ENCODE measurements around the gene INSM1. TPM values are rescaled to one million over a fixed set of nuclear protein-coding genes. Genes with fewer than 3 reads are reported as not detected.

INSM1 gene
- total RNA-seq, 1 experiment from 2014 or later, result 3.3 TPM

DNA sequence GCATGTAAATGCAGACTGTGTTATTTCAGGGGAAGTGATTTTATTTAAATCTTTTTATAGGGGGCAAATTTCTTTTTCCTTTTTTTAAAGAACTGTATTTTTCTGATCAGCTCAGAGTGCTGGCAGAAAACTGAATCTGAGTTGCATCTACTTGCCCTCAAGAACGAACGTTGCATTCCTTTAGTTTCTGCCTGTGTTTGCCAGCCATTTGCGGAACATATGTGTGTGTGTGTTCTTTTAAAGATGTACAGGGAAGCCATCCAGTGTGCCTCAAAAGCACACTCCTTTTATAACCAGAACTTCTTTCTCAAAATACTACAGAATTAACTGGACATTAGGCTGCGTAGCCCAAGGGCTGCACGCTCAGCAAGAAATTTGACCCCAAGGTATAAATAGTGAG is 25.8 kb upstream of the INSM1 start (continued):
- TF ChIP-seq, protein P1, sequence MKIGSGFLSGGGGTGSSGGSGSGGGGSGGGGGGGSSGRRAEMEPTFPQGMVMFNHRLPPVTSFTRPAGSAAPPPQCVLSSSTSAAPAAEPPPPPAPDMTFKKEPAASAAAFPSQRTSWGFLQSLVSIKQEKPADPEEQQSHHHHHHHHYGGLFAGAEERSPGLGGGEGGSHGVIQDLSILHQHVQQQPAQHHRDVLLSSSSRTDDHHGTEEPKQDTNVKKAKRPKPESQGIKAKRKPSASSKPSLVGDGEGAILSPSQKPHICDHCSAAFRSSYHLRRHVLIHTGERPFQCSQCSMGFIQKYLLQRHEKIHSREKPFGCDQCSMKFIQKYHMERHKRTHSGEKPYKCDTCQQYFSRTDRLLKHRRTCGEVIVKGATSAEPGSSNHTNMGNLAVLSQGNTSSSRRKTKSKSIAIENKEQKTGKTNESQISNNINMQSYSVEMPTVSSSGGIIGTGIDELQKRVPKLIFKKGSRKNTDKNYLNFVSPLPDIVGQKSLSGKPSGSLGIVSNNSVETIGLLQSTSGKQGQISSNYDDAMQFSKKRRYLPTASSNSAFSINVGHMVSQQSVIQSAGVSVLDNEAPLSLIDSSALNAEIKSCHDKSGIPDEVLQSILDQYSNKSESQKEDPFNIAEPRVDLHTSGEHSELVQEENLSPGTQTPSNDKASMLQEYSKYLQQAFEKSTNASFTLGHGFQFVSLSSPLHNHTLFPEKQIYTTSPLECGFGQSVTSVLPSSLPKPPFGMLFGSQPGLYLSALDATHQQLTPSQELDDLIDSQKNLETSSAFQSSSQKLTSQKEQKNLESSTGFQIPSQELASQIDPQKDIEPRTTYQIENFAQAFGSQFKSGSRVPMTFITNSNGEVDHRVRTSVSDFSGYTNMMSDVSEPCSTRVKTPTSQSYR (CRISPR knock-in tag; IDR thresholded peaks at IDR 0.05), result no peak
- TF ChIP-seq, protein P2, sequence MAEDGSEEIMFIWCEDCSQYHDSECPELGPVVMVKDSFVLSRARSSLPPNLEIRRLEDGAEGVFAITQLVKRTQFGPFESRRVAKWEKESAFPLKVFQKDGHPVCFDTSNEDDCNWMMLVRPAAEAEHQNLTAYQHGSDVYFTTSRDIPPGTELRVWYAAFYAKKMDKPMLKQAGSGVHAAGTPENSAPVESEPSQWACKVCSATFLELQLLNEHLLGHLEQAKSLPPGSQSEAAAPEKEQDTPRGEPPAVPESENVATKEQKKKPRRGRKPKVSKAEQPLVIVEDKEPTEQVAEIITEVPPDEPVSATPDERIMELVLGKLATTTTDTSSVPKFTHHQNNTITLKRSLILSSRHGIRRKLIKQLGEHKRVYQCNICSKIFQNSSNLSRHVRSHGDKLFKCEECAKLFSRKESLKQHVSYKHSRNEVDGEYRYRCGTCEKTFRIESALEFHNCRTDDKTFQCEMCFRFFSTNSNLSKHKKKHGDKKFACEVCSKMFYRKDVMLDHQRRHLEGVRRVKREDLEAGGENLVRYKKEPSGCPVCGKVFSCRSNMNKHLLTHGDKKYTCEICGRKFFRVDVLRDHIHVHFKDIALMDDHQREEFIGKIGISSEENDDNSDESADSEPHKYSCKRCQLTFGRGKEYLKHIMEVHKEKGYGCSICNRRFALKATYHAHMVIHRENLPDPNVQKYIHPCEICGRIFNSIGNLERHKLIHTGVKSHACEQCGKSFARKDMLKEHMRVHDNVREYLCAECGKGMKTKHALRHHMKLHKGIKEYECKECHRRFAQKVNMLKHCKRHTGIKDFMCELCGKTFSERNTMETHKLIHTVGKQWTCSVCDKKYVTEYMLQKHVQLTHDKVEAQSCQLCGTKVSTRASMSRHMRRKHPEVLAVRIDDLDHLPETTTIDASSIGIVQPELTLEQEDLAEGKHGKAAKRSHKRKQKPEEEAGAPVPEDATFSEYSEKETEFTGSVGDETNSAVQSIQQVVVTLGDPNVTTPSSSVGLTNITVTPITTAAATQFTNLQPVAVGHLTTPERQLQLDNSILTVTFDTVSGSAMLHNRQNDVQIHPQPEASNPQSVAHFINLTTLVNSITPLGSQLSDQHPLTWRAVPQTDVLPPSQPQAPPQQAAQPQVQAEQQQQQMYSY (CRISPR knock-in tag; IDR thresholded peaks at IDR 0.05), result no peak
- TF ChIP-seq, protein P3, sequence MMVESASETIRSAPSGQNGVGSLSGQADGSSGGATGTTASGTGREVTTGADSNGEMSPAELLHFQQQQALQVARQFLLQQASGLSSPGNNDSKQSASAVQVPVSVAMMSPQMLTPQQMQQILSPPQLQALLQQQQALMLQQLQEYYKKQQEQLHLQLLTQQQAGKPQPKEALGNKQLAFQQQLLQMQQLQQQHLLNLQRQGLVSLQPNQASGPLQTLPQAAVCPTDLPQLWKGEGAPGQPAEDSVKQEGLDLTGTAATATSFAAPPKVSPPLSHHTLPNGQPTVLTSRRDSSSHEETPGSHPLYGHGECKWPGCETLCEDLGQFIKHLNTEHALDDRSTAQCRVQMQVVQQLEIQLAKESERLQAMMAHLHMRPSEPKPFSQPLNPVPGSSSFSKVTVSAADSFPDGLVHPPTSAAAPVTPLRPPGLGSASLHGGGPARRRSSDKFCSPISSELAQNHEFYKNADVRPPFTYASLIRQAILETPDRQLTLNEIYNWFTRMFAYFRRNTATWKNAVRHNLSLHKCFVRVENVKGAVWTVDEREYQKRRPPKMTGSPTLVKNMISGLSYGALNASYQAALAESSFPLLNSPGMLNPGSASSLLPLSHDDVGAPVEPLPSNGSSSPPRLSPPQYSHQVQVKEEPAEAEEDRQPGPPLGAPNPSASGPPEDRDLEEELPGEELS (CRISPR knock-in tag; IDR thresholded peaks at IDR 0.05), result no peak
- TF ChIP-seq ZNF232 (CRISPR knock-in tag; IDR thresholded peaks at IDR 0.05) (no peak), ETV6 (CRISPR knock-in tag; IDR thresholded peaks at IDR 0.05) (no peak), SP1 (CRISPR knock-in tag; conservative IDR thresholded peaks at IDR 0.05) (no peak)
- TF ChIP-seq, protein P4, sequence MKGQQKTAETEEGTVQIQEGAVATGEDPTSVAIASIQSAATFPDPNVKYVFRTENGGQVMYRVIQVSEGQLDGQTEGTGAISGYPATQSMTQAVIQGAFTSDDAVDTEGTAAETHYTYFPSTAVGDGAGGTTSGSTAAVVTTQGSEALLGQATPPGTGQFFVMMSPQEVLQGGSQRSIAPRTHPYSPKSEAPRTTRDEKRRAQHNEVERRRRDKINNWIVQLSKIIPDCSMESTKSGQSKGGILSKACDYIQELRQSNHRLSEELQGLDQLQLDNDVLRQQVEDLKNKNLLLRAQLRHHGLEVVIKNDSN (CRISPR knock-in tag; IDR thresholded peaks at IDR 0.05), result no peak

DNA sequence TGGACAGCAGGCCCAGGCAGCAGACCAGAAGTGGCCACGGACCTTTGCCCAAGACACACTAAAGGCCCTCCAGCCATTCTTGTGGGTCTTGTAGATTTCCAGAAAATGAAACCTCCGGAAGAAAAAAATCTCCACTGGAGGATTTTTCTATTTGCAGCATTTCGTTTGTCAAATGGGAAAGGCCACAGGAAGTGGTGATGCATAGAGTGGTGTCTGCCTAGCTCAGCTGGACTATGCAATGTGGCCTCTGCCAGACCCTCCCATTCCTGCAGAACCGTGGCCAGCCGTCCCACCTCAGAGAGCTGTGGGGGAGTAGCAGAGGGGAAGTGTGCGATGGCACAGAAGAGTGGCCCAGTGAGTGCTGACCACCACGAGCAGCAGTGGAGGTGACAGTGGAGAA is 24.0 kb upstream of the INSM1 start:
- no peak overlapping the region for H3K27ac Mint-ChIP-seq
- no peaks in the 10 kb centered on the region for H3K27me3 Mint-ChIP-seq (ENCODE audit: low read depth)
- H3K4me3 Mint-ChIP-seq, result no peak overlapping the region
- ATAC-seq, result no peak
- H3K9me3 Mint-ChIP-seq, result no peaks in the 10 kb centered on the region
- H3K36me3 Mint-ChIP-seq, result no peaks in the 10 kb centered on the region
- ChIA-PET POLR2A (no interaction called here), CTCF (no interaction called here)
- DNase-seq (ENCODE audit: low spot score), result no peak
- H3K4me1 Mint-ChIP-seq, result no peaks in the 10 kb centered on the region
- TF ChIP-seq, protein P5, sequence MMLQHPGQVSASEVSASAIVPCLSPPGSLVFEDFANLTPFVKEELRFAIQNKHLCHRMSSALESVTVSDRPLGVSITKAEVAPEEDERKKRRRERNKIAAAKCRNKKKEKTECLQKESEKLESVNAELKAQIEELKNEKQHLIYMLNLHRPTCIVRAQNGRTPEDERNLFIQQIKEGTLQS (CRISPR knock-in tag; conservative IDR thresholded peaks at IDR 0.05), result no peak
- TF ChIP-seq, protein P6, sequence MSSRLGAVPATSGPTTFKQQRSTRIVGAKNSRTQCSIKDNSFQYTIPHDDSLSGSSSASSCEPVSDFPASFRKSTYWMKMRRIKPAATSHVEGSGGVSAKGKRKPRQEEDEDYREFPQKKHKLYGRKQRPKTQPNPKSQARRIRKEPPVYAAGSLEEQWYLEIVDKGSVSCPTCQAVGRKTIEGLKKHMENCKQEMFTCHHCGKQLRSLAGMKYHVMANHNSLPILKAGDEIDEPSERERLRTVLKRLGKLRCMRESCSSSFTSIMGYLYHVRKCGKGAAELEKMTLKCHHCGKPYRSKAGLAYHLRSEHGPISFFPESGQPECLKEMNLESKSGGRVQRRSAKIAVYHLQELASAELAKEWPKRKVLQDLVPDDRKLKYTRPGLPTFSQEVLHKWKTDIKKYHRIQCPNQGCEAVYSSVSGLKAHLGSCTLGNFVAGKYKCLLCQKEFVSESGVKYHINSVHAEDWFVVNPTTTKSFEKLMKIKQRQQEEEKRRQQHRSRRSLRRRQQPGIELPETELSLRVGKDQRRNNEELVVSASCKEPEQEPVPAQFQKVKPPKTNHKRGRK (CRISPR knock-in tag; IDR thresholded peaks at IDR 0.05; ENCODE audit: borderline replicate concordance), result no peak
- TF ChIP-seq CREB1 (CRISPR knock-in tag; IDR thresholded peaks at IDR 0.05) (no peak), NFE2L1 (CRISPR knock-in tag; IDR thresholded peaks at IDR 0.05) (no peak), MYBL2 (CRISPR knock-in tag; IDR thresholded peaks at IDR 0.05) (no peak), ZNF416 (CRISPR knock-in tag; IDR thresholded peaks at IDR 0.05) (no peak), SP1 (CRISPR knock-in tag; conservative IDR thresholded peaks at IDR 0.05) (no peak), ZNF317 (CRISPR knock-in tag; IDR thresholded peaks at IDR 0.05; ENCODE audit: borderline replicate concordance, low read depth) (no peak), NFATC4 (CRISPR knock-in tag; IDR thresholded peaks at IDR 0.05) (no peak), RORB (CRISPR knock-in tag; IDR thresholded peaks at IDR 0.05) (no peak), IRF2 (CRISPR knock-in tag; IDR thresholded peaks at IDR 0.05; ENCODE audit: borderline replicate concordance, low read depth) (no peak), FOXJ3 (CRISPR knock-in tag; IDR thresholded peaks at IDR 0.05; ENCODE audit: borderline replicate concordance) (no peak)
- TF ChIP-seq, protein P7, sequence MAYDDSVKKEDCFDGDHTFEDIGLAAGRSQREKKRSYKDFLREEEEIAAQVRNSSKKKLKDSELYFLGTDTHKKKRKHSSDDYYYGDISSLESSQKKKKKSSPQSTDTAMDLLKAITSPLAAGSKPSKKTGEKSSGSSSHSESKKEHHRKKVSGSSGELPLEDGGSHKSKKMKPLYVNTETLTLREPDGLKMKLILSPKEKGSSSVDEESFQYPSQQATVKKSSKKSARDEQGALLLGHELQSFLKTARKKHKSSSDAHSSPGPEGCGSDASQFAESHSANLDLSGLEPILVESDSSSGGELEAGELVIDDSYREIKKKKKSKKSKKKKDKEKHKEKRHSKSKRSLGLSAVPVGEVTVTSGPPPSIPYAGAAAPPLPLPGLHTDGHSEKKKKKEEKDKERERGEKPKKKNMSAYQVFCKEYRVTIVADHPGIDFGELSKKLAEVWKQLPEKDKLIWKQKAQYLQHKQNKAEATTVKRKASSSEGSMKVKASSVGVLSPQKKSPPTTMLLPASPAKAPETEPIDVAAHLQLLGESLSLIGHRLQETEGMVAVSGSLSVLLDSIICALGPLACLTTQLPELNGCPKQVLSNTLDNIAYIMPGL (CRISPR knock-in tag; IDR thresholded peaks at IDR 0.05), result no peak
- TF ChIP-seq, protein P8, sequence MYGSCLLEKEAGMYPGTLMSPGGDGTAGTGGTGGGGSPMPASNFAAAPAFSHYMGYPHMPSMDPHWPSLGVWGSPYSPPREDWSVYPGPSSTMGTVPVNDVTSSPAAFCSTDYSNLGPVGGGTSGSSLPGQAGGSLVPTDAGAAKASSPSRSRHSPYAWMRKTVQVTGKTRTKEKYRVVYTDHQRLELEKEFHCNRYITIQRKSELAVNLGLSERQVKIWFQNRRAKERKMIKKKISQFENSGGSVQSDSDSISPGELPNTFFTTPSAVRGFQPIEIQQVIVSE (CRISPR knock-in tag; IDR thresholded peaks at IDR 0.05; ENCODE audit: borderline replicate concordance), result no peak
- TF ChIP-seq, protein P9, sequence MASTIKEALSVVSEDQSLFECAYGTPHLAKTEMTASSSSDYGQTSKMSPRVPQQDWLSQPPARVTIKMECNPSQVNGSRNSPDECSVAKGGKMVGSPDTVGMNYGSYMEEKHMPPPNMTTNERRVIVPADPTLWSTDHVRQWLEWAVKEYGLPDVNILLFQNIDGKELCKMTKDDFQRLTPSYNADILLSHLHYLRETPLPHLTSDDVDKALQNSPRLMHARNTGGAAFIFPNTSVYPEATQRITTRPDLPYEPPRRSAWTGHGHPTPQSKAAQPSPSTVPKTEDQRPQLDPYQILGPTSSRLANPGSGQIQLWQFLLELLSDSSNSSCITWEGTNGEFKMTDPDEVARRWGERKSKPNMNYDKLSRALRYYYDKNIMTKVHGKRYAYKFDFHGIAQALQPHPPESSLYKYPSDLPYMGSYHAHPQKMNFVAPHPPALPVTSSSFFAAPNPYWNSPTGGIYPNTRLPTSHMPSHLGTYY (CRISPR knock-in tag; IDR thresholded peaks at IDR 0.05), result no peak

All from WTC11 (cell line).